Activated CD4-positive, alpha-beta T cell treated with anti-CD3 and anti-CD28 coated beads, Interleukin-2, Interleukin-6, amounts not matched to agents 100 ng/mL and 50 ng/mL, durations not matched to agents 16 hours and 8 hours (primary cell): ENCODE measurements around the gene CHRNG.
A peak's percentile ranks its signal among the peaks of the same experiment; 100 is the strongest.
"Not testable (repeated sequence)": the region's sequence is repeated elsewhere in the genome, so short reads cannot be mapped to it uniquely, and the experiment has no call there.

Experiments
- DNase-seq: peaks from one replicate; pipeline ENCODE4 v3.0.0-alpha.2; 2020

The CHRNG gene

DNA sequence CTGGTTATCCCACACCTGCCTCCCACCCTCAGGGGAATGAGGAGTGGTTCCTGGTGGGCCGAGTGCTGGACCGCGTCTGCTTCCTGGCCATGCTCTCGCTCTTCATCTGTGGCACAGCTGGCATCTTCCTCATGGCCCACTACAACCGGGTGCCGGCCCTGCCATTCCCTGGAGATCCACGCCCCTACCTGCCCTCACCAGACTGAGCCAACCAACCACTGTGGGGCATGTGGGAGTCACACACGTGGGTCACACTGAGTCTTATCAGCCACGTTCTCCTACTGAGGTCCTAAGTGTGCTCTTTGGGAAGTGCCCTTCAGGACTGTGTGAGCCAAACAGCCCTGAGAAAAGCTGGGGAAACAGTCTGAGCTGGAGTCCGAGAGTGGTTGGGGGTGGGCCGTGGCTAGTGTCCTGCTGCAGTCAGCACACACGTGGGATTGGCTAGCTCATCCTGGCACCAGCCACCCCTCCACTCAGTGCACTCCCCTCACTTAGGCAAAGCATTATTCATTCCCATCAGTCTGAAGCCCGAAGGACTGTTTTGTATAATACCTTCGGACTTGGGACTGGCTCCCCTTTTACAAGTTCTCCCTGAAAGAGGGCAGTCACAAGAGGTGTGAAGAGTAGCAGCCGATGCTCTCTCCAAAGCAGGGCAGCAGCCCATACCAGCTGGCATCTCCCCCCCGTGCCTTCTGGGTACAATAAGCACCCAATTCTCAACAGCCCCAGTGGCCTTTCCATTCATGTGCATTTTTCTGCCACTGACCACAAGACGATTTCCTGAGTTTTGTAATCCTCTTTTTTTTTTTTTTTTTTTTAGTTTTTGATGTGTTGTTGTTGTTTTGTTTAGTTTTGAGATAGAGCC lies 6.3 kb downstream of the CHRNG start:
- DNase-seq: no peak

DNA sequence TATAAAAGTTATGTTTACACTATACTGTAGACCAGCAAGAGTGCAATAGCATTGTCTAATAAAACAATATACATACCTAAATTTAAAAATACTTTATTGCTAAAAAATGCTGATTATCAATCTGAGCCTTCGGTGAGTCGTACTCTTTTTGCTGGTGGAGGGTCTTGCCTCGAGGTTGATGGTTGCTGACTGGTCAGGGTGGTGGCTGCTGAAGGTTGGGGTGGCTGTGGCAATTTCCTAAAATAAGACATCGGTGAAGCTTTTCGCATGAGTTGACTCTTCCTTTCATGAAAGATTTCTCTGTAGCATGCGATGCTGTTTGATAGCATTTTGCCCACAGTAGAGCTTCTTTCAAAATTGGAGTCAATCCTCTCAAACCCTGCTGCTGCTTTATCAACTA lies 8.5 kb downstream of the CHRNG start:
- DNase-seq: no peak

DNA sequence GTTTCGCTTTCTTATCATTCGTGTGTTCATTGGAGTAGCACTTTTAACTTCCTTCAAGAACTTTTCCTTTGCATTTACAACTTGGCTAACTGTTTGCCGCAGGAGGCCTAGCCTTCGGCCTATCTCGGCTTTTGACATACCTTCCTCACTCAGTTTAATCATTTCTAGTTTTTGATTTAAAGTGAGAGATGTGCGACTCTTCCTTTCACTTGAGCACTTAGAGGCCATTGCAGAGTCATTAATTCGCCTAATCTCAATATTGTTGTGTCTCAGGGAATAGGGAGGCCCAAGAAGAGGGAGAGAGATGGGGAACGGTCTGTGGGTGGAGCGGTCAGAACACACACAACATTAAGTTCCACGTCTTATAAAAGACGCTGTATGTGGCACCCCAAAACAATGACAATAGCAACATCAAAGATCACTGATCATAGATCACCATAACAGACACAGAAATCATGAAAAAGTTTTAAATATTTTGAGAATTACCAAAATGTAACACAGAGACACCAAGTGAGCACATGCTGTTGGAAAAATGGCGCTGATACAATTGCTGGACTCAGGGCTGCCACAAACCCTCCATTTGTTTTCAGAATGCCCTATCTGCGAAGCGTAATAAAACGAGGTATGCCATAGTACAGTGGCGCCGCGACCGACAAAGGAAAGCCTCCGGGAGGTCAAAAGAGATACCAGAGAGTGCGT lies 10.3 kb downstream of the CHRNG start:
- no peak for DNase-seq

DNA sequence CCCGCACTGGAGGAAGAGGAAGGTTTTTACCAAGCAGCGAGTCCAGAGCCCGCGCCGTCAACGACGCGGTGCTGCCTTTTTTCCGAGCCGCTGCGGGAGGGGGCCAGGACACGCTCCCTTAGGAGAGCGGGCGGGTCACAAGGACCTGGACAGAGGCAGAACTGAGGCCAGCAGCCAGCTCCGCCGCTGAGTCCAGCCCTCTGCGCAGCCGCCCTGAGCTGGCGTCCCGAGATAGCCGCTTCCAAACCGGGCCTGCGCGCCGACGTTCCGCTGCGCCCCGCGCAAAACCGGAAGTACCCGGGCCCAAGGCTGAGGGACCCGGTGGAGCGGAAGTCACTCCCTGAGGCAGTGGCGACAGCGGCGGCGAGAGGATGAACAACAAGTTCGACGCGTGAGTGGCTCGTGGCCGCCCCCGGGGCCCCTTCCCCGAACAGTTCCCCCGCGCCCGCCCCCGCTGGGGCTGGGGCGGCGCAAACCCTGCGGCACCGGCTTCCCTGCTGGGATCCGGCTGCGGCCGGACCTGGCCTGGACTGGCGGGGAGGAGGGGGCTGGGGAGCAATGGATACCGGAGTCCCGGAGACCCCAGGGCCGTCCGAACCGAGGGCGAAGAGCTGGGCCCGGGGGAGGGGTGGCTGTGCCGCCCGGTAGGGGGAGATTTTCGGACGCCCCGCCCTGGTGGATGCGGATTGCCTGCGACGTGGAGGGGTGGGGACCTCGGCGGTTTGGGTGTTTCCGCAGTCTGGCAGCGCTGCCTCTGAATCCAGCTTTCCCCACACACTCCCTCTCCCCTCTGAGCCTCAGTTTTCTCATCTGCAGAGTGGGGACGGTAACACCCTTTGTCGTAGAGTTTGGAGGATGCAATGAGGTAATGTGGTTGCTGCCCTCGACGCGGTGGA lies 11.1 kb downstream of the CHRNG start, which contains the start of the genes EIF4E2 and TIGD1:
EIF4E2 (plus strand) TSS at position 336 of the 896 bp plus-strand sequence; CDS start at position 372, 36 bp downstream.
TIGD1 (minus strand) TSS at position 204 of the 896 bp plus-strand sequence. CDS start 675 bp downstream, outside the sequence.
- peak; percentile 95 for DNase-seq

DNA sequence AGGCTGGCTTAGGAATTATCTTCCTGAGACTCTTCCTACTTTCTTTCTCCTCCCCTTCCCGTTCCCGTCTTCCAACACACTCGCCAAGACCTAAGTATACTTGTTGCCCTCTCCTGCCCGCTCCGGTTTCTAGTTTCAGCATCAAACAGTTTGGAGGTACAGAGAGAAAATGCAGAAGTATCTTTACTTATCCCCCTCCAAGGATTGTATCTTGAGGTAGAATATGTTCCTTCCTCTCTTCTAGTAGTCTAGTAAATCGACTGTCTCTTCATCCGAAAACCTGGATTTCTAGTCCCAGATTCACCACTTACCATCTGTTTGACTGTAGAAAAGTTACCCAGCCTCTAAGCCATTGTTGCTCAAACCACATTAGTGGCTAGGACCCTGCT lies 11.8 kb downstream of the CHRNG start:
- no peak for DNase-seq

DNA sequence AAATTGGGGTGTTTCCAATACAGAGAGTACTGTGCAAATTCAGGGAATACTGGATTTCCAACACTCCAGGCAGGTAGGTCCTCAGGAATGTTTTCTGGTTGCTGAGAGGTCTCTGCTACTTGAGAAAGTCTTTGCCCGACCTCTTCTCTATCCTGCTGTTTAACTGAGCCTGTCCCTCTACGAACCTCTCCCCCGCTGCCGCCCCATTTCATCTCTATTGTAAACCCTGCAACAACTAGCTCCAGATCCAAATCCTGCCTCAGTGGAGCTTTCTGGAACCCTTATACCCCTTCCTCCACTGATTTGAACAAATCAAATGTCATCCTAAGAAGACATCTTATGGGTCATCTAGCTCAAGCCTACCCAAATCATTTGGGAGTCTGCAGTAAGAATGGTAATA lies 12.3 kb downstream of the CHRNG start:
- no peak for DNase-seq

DNA sequence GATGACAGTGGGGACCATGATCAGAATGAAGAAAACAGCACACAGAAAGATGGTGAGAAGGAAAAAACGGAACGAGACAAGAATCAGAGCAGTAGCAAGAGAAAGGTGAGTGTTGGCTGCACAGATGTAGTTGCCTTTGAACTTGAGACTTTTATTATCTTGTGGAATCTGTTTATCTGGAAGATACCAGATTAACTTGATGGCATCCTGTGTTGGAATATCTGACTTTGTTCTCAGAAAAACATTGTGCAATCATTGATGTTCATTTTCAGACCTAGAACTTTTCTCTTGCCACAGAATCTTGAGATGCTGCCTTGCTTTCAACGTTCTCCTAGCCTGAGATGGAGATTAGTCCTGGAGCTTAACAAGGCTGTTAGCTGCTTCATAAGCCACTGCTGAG lies 16.9 kb downstream of the CHRNG start:
- no peak for DNase-seq

DNA sequence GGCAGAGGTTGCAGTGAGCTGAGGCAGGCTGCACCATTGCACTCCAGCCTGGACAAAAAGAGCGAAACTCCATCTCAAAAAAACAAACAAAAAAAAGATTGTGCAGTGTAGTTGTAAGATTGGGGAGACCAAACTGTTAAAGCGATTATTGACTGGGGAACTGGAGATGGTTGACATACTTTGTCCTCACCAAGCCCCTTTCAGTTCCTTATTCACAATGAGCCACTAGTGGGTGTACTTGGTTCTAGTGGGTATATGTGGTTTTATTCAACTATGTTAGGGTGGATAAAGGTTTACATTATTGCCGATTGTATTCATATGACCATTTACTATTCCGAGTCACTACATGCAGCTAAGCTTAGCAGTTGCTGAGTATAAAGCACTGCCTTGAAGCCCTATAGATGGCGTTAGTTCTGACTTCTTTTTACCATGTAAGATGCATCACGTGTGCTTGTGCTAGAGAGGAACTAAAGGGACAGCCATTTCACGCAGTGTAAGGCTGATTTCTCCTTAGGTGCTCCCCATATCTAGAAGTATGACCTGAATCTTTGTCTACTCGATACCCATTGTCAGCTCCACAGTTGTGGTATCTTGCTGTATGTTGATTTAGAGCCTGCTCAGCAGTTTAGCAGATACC lies 23.1 kb downstream of the CHRNG start:
- DNase-seq: no peak

DNA sequence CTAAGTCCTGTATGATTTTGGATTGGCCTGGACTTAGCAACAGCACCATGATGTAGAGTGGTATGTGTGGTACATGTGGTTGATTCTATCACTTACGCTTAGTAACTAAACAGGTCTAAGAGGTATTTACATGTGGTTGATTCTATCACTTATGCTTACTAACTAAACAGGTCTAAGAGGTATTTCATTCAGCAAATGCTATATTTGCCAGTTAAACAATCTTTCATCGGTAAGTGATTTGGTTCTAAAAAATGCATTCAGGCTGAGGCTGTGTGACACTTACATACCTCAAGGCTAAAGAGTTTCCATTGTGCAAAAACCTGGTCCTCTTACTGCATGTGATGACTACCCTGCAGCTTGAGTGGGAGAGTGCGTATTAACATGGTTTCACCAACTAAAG lies 24.1 kb downstream of the CHRNG start:
- DNase-seq: no peak

DNA sequence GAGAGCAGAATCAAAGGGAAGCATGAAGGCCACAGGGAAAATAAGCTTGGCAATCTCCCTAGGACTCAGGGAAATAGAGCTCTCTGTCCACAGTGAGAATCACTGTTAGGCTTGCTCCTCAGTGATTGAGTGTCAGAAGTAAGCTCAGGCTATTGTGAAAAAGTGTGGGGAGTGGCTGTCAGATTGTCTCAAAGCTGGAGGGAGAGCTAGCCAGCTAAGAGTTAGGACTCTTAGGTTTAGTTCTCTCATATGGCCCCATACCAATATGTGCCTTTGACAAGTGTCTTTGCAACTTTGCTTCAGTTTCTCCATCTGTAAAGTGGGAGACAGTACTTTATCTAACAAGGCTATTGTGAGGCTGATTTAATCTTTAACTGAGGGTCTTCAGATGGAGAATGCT lies 28.2 kb downstream of the CHRNG start:
- no peak for DNase-seq

DNA sequence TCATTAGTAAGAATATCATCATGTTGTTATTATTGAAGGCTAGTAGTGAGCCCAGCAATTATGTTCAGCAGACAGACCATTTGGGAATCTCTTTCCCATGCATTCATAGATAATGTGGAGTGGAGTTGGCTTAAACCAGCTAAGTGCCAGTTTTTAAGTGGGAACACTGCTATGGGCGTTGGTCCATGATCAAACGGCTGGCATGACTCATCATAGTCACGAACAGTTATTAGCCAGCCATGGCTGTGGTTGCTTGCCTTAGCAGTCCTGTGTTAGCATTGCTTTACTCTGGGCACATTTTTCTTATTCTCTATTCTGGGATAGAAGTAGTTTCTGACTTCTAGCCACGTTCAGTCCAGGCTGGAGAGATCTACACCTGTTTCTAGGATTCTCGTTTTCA lies 28.7 kb downstream of the CHRNG start:
- DNase-seq: no peak

DNA sequence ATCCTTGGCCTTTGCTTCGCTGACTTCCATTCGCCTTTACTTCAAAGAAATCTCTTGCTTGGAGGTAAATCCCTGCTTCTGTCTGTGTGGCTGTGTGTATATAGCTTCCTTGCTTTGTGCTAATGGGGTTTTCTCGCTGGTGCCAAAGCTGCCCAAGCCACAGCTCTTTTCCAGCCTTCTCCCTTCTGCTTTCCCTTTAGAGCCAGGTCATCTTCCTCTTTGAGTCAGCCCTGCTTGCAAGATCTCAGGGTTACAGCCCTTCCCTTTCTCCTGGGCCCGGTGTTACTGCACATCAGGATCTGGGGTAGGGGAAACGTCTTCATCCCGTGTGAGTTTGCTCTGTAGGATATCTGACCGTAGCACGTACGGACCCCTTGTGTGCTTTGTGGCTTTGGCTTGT lies 30.0 kb downstream of the CHRNG start:
- DNase-seq: no peak

DNA sequence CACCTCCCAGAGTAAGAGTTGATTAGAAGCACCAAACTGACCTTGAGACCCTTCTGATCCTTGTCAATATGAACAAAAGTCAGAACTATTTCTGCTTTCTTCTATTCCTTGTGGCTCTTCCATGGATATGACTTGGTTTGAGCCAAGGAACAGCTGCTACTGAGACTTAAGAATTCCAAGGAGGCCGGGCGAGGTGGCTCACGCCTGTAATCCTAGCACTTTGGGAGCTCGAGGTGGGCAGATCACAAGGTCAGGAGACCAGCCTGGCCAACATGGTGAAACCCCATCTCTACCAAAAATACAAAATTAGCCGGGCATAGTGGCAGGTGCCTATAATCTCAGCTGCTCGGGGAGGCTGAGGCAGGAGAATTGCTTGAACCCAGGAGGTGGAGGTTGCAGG lies 31.0 kb downstream of the CHRNG start:
- DNase-seq: not testable (repeated sequence)

DNA sequence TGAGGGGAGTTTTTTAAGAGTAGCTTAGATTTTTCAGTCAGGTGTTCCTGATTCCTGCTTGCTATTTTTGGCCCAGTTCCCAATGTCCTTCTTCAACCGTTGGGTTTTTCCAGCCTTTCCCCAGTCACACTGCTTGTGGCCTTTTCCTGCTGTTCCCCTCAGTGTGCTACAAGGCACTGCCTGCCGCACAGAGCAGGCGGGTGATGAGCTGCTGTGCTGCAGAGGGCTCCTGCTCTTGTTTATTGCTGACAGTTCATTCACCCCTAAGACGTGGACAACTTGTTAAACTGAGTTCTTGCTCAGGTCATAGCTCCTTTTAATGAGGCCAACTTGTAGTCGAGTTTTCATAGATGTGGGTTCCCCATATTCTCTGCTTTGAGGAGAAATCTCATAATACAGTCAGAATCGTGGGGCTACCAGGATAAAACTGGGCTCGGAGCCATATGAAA lies 31.6 kb downstream of the CHRNG start:
- DNase-seq: no peak

DNA sequence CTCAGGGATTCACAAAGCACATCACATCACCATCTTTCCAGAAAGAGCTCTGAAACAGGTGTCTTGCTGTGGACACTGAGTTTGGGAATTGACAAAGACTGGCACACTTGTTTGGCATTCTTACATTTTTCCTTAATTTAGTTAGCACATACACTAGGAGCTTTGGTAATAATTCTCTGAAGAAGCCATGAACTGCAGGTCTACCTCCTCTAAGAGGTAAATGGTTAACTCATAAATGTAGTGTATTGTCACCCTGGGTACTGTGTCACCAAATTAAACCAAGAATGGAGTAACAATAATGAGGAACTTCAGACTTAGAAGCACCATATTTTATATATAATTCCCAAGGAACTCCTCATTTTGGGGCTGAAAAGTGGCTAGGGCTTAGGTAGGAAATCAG lies 33.5 kb downstream of the CHRNG start:
- no peak for DNase-seq

DNA sequence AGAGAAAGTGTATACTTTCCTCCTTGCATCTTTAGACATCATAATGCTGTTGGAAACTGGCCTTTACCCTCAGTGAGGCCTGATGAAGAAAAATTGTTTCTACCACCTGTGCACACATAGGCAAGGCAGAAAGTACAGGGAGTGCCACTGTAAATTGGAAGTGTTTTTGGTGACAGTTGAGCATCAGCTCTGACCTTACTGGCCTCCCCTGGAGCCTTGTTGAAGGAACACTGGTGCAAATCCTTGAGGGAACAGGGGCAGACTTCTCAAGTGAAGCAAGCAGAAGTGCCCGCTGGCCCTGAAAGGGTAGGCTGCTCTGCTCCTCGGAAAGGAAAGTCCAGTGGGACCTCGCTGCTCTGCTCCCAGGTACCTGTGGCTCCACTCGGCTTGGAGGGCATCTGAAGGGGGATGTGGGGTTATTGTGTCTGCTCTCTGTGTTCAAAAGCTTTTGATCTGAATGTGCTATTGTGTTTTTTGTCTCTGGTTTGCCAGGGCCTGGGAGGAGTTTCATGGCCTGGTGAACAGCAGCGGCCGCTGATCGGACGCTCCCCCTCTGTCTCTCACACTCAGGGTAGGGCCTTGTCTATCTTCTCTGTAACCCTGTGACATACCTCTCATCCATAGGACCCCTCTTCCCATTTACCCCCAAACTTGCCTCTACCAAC lies 34.4 kb downstream of the CHRNG start:
- DNase-seq: no peak

DNA sequence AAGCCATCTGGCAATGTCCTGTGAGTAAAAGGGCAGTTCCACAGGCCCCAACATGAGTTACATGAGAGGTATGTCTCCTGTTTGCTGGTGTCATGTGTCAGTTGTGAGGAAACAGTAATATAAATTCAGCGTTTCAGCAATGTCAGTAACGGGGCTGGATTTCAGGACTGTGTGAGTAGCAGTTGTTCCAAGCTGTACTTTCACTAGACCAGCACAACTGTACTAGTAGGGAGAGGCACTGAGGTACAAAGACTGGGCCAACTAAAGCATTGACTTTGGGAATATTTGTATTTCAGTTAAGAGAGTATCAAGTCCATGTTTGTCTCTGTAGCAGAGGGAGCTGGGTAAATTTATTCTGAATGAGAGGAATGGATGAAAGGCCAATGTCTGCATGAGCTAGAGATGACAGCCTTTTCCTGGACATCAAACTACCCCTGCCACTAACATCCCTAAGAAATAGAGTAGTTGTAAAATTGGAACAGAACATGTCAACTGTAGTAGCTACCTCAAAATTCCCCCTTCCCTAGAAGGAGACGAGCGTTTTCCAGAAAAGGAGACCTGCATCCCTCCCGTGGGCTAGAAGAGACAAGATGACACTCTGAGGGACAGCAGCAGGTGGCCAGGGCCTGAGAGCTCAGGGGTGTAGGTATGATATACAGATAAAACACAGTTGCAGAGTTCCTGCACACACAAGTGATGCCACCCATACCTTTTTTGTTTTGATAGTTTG lies 35.3 kb downstream of the CHRNG start:
- DNase-seq: no peak

DNA sequence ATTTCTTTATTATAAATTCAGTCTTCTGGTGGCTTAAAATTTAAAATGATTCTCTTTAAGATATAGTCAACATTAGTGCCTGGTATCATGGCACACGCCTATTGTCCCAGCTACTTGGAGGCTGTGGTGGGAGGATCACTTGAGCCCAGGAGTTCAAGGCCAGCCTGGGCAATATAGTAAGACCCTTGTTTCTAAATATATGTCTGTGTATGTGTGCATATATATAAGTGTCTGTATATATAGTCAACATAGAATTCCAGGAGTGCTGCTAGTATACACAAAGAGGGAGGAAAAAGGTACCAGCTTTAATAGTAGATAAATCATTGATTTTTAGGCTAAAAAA lies 35.9 kb downstream of the CHRNG start:
- no peak for DNase-seq

DNA sequence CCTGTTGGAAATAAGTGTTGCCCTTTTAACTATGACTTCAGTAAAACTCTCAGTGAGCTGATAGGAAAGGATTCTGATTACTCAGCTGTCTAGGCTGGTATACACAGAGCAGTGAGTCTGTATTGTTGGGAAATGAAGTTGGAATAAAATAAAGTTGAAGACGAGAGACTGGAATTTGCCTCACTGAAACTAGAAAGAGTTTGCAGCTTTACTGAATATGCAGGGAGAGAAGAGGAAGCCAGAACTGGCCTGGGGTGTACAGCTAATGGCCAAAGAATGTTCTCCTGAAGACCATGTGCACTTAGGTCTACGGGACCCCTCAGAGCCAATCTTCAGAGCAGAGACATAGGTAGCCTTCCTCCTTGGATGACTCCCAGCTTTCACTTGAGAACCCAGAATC lies 37.5 kb downstream of the CHRNG start:
- no peak for DNase-seq

DNA sequence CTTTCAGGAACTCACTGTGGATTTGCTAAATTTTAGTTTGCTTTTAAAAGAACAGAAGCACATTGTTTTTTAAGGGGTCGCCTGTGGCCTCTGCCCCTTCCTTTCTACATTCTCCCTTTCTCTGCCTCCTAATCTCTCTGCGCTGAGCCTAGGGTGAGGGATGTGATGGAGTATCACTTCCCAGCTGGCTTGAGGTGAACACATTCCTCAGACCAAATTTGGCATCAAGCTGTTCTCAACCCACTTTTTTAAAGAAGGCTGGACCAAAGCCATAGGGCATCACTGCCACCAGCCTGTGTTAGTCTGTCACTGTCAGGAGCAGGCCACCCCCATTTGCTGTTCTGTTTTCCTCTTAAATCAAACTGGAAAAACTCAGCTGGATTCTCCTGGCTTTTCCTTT lies 38.3 kb downstream of the CHRNG start:
- no peak for DNase-seq

DNA sequence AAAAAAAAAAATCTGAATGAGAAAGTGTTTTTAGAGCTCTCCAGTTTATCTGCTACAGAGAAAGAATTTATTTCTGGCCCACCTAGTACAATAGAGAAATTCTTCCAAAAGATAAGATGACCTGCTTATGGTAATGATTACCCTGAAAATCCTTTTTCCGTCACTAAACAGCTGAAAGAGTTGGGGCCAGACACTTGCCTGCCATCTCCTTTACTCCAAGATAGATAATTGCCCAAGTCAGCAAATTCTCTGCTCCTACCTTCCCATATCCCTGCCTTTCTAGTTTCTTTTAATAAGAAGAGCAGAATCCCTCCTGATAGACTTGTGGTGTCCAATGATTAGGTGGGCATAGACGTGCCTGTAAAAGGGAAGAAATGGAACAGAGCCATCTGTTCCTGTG lies 39.1 kb downstream of the CHRNG start:
- DNase-seq: no peak

DNA sequence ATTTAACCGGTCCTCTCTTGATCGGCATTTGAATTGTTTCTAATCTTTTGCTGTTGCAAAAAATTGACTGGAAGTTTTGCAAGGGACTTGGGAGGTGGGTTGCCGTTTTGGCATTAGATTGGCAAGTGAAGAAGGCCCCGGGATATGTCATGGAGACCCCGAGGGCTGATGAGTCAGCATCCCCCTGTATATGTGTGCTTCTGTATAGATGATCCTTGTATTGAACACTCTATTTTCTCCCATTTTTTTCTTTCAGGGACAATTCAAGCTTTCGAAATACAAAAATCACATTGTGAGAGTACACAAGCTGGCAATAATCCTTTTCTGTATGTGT lies 41.1 kb downstream of the CHRNG start:
- DNase-seq: no peak
